ENCODE results near the gene INF2.
A peak's percentile ranks its signal among the peaks of the same experiment; 100 is the strongest.

- TF ChIP-seq CTCF (IDR thresholded peaks at IDR 0.05; ENCODE audit: low read depth, low read length, missing input control), result no peak
- no peak for TF ChIP-seq ZBTB33 (IDR thresholded peaks at IDR 0.05)
- TF ChIP-seq YY1 (IDR thresholded peaks at IDR 0.05), result peak; percentile 31
- TF ChIP-seq REST (IDR thresholded peaks at IDR 0.05), result peak; percentile 30
- TF ChIP-seq TAF1 (conservative IDR thresholded peaks at IDR 0.05), result no peak
- TF ChIP-seq MAX (IDR thresholded peaks at IDR 0.05), result peak; percentile 89
Observed at GRCh38 chr14:104680806-104681688, 8.4 kb upstream of the INF2 start.
